Mammary epithelial cell (primary cell): ENCODE data around the gene FLAD1.

Experiments used
- CTCF ChIP-seq, 2 donors: IDR thresholded peaks in 1 of 2; conservative IDR thresholded peaks in 1 of 2; 2 replicates each; pipeline ENCODE4 v1.5.1; 2011 to 2012; ENCODE audit warnings: inconsistent platforms in 2 of 2, low read length in 2 of 2, mild to moderate bottlenecking in 2 of 2, control low read depth in 1 of 2, low read depth in 1 of 2; ENCODE audit not compliant: insufficient read depth in 1 of 2; ENCODE audit errors: extremely low read depth in 1 of 2
- EZH2 ChIP-seq: IDR thresholded peaks from 2 replicates; pipeline ENCODE4 v1.6.1; 2012; ENCODE audit warnings: low read length, inconsistent platforms, borderline replicate concordance

- TF ChIP-seq CTCF (conservative IDR thresholded peaks at IDR 0.05 in 1 of 2, IDR thresholded peaks at IDR 0.05 in 1 of 2; ENCODE audit: extremely low read depth in 1 of 2, insufficient read depth in 1 of 2, low read depth in 1 of 2, low read length in 2 of 2) (no peak), EZH2 (no peak)
Measured at GRCh38 chr1:155026588-155026987, 43.4 kb downstream of the FLAD1 start.
